ENCODE measurements around the gene PHAF1.

PHAF1 gene

GRCh38 chr16:67147437-67148140, 37.8 kb downstream of the PHAF1 start:
- no peak for DNase-seq (ENCODE audit: low spot score)

- no peak for DNase-seq (ENCODE audit: low spot score)
Observed at GRCh38 chr16:67148221-67148620, 38.5 kb downstream of the PHAF1 start.

- no peak for DNase-seq (ENCODE audit: low spot score)
Observed at GRCh38 chr16:67148656-67149275, 39.0 kb downstream of the PHAF1 start.

DNA sequence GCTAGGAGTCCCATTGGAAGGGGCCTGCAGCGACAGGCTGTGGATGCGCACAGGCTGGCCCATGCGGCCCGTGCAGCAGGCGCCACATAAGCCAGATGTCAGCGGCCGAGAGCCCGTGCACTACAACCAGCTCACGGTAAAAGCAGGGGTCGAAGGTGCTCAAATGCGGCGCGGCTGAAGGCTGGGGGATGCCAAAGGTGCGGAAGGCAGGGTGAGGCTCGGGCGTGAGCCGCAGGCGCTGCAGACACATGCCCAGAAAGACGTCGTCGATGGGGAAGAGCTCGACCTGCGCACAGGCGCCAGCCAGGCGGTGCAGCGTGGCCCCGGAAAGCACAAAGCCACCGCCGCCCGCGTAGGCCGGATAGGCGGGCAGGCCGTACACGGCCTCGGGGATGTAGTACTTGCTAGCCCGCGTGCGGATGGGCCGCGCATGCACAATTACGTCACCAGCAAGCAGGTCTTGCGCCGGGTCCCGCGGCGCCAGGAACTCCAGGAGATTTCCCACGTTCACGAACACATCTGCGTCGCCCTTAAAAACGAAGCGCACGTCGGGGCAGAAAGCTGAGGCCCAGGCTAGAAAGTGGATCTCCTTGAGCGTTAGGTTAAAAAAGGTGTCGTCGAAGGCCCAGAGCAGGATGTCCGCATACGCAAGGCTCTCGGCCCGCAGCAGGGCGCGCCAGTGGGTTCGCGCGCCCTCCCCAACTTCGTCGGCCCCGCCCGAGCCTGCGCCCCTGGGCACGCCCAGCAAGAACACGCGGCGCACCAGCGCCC, 39.7 kb downstream of the PHAF1 start:
- no peak for DNase-seq (ENCODE audit: low spot score)

DNA sequence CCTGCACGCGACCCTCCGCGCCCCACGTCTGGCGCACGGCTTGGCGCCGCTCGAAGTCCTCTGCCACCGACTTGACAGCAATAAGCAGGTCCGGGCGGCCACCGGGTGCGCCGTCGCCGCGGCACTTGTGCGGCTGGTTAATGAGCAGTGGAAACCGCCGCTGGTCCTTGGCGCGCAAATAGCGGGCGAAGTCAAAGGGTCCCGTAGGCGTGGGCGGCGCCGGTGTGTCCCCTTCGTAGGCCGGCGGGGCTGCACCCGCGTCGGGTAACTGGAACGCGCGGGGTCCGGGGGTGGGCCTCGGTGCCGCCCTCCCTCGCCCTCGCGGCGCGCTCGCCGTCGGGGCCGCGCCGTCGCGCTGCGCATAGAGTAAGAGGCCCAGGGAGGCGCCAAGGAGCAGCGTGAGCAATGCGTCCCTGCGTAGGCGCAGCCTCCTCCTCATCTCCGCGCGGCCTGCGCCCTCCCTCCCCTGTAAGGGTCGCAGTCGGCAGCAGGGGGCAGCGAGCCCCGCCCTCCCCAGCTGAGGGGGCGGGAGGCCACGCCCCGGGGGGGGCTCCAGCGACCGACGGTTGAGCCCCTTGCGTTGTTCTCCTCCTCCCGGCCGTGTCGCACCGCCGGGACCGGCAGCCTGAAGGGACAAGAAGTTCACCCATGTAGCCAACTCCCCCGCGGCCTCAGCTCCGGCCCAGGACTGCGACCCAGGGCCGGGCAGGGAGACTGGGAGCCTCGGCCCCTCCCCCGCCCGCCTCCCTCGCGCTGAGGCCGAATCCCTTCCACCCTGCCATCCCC, 40.5 kb downstream of the PHAF1 start:
- DNase-seq (ENCODE audit: low spot score), result peak; percentile 82

- peak; percentile 94 for DNase-seq (ENCODE audit: low spot score)
Observed at GRCh38 chr16:67150833-67151396, 41.2 kb downstream of the PHAF1 start, which contains the start of gene B3GNT9. Gene B3GNT9 (minus strand): TSS chr16:67150998. CDS start chr16:67150485, 513 bp downstream.

DNA sequence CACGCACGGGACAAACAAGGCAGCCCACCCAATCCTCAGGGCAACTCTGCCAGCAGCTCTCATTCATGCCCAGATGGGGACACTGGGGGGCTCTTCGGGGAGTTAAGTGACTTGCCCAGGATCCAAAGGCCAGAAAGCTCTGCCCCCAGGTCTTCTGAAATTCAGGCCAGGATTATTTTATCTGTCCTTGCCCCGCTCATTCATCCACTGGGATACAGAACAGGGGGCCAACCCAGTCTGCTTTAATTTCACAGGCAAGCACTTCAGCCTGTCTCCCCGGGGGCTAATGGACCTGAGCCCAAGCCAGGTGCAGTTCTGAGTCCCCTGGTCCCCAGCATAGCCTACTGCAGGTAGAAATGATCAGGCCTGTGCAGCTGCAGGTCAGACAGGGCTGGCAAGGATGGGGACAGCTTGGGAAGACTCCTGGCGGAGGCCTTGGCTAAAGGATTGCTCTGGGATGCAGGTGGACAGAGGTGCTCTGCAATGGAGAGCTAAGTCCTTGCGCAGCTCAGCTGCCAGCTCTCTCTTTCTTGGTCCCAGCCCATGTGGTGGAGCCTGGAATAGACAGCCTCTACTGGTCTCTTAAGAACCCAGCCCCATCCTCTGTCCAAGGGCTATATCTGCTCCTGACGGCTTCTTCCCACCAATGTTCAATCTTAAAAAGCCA, 41.8 kb downstream of the PHAF1 start:
- no peak for DNase-seq (ENCODE audit: low spot score)

DNA sequence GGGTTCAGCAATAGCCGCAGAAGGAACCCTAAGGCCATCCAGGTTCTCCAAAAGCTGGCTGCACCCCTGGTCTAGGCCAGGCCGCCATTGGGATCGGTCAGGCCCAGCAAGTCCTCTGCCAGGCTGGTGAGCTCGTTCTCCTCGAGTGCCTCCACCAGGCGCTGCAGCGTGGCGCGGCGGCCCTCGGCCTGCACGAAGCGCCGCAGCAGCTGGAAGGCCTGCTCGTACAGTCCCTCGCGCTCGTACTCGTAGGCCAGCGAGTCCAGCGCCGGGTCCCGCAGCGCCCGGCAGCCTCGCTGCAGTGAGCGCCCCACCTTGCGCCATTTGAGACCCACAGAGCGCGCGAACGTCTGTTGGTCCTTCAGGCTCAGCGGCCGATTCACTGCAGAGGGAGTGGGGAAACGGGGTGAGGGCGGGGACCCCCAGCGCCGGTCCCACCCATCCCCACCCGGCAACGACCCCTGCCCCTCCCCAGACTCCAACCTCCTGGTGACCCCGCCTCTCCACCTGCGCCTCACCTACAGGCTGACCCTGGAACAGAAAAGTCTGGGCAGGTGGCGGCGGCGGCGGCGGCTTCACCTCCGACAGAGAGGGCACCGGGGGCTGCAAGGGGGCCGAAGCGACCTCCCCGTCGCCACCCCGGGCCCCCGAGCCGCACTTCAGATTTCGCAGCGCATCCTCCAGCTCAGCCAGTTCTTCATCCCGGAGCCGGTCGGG, 45.0 kb downstream of the PHAF1 start:
- DNase-seq (ENCODE audit: low spot score), result no peak

DNA sequence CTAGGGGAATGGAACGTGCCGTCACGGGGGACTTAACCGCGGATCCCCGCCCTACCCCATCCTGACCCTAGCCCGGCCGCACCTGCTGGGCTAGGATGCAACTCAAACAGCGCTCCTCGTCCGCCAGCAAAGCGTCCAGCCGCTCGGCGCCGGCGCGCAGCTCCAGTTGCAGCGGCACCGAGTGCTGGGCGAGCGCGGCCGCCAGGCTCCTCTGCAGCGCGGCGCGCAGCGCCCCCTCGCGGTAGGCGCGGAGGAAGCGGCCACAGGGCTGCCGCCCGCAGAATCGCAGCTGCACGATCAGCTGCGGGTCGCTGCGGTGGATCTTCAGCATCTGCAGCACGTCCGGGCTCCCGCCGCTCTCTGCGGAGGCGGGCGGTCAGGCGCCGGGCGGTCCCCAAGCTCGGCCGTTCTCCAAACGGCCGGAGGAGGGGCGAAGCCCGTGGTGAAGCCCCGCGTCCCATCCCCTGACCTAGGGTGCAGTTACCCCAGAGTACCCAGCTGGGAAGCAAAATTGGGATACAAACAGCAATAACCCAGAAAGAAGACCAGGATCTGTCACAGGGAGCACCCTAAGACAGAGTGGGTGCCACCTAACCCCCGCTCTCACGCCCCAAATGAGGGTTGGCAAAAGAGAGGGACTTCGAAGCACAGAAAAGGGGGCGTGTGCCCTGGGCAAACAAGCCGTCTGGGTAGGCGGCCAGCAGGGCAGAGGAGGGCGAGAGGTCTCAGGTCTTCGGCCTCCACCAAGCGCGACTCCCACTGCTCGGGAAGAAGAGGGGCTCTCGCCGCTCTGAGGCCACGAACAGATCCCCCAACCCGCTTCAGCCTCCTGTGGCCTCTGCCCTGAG, 45.8 kb downstream of the PHAF1 start:
- peak; percentile 96 for DNase-seq (ENCODE audit: low spot score)

- DNase-seq (ENCODE audit: low spot score), result no peak
Observed at GRCh38 chr16:67156143-67156844, 46.6 kb downstream of the PHAF1 start.

DNA sequence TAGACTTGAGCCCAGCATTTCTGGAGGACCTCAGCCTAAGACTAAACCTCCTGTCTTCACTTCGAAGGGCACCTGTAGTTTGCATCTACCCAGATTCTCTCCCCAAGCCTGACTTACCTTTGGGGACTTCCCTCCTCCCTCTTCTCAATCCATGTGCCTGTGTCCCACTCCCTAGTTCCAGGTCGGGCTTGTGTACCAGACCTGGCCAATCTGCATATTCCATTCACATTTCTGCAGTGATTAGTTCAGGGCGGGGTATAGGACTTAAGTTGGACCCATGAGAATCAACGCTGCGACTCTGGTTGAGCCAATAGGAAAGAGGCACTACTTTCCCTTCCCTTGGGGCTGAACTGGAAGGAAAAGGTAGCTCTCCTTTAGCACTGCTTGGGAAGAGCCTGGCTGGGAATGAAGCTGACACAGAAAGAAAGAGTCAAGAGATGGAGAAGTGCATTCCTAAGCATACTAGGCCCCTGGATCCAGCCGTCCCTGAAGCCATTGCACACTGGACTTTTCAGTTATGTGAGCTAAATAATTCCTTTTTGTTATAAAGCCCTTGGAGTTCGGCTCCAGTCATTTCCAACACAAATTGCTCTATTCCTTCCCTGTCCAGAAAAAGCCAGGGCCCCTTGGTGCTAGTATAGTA, 47.5 kb downstream of the PHAF1 start:
- no peak for DNase-seq (ENCODE audit: low spot score)

- no peak for DNase-seq (ENCODE audit: low spot score)
Observed at GRCh38 chr16:67157892-67158635, 48.3 kb downstream of the PHAF1 start.

DNA sequence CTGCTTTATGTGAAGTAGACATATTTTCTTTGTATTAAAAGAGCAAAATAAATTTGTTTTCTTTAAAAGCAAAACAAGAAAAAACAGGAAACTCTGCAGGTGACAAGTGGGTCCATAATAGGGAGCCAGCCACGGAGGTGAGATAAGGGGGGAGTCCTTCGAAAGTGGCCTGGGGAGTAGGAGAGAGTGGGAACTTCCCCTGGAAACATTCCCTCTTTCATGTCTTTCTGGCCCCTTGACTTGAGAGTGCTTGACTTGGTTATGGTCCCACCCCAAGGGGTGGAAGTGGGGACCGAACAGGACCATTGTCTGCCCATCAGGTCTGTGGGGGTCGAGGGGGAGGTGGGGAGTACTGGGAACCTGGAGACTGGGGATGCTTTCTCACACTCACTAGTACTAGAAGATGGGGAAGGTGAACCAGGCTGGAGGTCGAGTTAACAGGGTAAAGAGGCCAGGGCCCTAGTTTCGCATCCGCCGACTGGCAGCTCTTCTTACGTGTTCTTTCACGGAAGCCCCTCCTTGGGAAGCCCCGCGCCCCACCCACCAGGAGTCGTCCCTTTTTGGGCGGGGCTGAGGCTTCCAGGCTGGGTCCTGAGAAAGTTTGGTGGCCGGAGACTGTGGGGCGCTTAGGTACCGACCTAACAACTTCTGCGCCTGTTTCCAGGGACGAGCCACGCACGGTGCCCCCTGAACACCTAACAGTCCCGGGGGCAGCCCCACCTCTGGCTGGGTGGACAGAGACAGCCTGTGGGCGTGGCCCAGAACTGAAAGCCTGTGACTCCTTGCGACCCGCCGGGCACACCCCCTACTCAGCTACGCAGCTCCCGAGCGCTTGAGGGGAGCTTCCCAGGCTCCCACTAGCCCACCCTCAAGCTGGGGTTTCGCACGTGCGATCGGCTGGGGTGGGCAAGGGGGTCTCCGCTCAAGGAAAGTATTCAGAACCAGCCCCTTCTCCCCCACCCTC, 49.2 kb downstream of the PHAF1 start:
- no peak for DNase-seq (ENCODE audit: low spot score)

- no peak for DNase-seq (ENCODE audit: low spot score)
Observed at GRCh38 chr16:67161595-67162058, 51.9 kb downstream of the PHAF1 start.

DNA sequence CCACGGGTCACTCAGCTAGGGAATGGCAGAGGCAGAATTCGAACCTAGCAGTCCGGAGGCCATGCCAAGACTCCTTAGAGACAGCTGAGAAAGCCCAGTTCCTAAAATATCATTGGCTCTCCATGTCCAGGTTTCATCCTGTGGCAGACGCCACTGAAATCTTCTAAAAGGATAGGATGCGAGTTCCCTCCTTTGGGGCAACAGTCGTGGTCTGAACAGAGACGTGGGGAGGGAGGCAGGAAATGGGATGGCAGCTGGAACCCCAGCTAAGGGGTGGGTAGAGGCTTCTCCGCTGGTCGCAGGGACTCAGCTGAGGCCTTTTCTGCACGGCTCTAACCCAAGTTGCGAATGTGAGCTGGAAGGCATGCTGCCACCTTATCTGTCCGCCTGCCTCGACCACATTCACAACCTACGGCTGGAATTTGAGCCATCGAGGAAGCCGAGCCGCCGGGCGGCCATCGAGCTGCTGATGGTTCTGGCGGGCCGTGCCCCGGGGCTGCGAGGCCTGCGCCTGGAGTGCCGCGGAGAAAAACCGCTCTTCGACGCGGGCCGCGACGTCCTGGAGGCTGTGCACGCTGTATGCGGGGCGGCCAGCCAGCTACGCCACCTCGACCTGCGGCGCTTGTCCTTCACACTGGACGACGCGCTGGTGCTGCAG, 52.9 kb downstream of the PHAF1 start:
- no peak for DNase-seq (ENCODE audit: low spot score)

Data from AG08396 (cell line).